Cardiac fibroblast (primary cell): ENCODE measurements around the gene AGGF1.

ENCODE experiments used
- DNase-seq, 2 donors: peaks; one replicate each; pipeline versions ENCODE4 v3.0.0 to v3.0.0-alpha.2; 2010; ENCODE audit warnings: low read depth in 2 of 2
- H3K4me3 ChIP-seq, 2 donors: replicated peaks in 1 of 2; 1 replicate in 1 of 2; 2 replicates in 1 of 2; pipeline ENCODE4 v1.5.1; 2011; ENCODE audit warnings: low read depth in 2 of 2, low read length in 2 of 2, mild to moderate bottlenecking in 2 of 2, moderate library complexity in 1 of 2
- CTCF ChIP-seq: IDR thresholded peaks from one replicate; pipeline ENCODE4 v1.5.1; 2011; ENCODE audit warnings: low read depth, mild to moderate bottlenecking, low read length, inconsistent platforms

Gene AGGF1

GRCh38 chr5:77083088-77083487, 52.9 kb downstream of the AGGF1 start:
- H3K4me3 ChIP-seq: no peak overlapping the region
- no peak for TF ChIP-seq CTCF
- no peak for DNase-seq

GRCh38 chr5:77086368-77086688, 56.1 kb downstream of the AGGF1 start:
- TF ChIP-seq CTCF: no peak
- DNase-seq: no peak

GRCh38 chr5:77086689-77087483, 56.7 kb downstream of the AGGF1 start, which contains the start of gene ZBED3:
Gene ZBED3 (minus strand): TSS chr5:77087285. CDS start chr5:77077878, 9,407 bp downstream.
- DNase-seq: peak; percentile 83
- no peak for TF ChIP-seq CTCF

More at GRCh38 chr5:77086368-77086688, 56.1 kb downstream of the AGGF1 start:
- H3K4me3 ChIP-seq: peak overlapping the region; percentile 60 to 72

GRCh38 chr5:77087484-77088261, 57.5 kb downstream of the AGGF1 start:
- DNase-seq: peak in 1 of 2 donors; percentile 73
- TF ChIP-seq CTCF: no peak
- H3K4me3 ChIP-seq: peak overlapping the region; percentile 60 to 72

More at GRCh38 chr5:77086689-77087483, 56.7 kb downstream of the AGGF1 start, which contains the start of gene ZBED3:
- peak within 1 kb of the TSS; percentile 60 to 72 for H3K4me3 ChIP-seq

- no peak overlapping the region for H3K4me3 ChIP-seq
- TF ChIP-seq CTCF: no peak
- no peak for DNase-seq
These were observed 65.0 kb downstream of the AGGF1 start for GRCh38 chr5:77095189-77095588.

GRCh38 chr5:77101298-77101697, 71.1 kb downstream of the AGGF1 start:
- no peak overlapping the region for H3K4me3 ChIP-seq
- no peak for TF ChIP-seq CTCF
- DNase-seq: peak; percentile 29 to 64
